HepG2 (cell line): ENCODE results near the gene ECHDC1. TPM values are rescaled to one million over a fixed set of nuclear protein-coding genes. Genes with fewer than 3 reads are reported as not detected.

ENCODE experiments used
- ATAC-seq: fragments of 200-7000 bp; cut with Tn5 transposase; 3 replicates; pipeline ENCODE4 v1.9.1; 2020; ENCODE audit warnings: mild to moderate bottlenecking, moderate library complexity
- BruUV-seq: library from RNA; stranded (reverse); fragments of 400-500 nt; replicated peaks from 2 replicates; lab custom pipeline; 2021; lab: Mats Ljungman, UMichigan
- CTCF ChIA-PET: fragments of 300-600 bp; formaldehyde crosslinking; extraction: SDS; loops from one replicate; lab custom pipeline; 2021; ENCODE audit warnings: low total read pairs, inconsistent platforms, low intra/inter-chr PET ratio; lab: Yijun Ruan, JAX
- POLR2A ChIA-PET: fragments of 350-600 bp; sonication (Branson Sonifier 250); formaldehyde crosslinking; loops from one replicate; lab custom pipeline; 2020; ENCODE audit warnings: antibody characterized with exemption, inconsistent platforms; lab: Yijun Ruan, JAX
- DNase-seq: peaks from one replicate; pipeline ENCODE4 v3.0.0-alpha.2; 2015; ENCODE audit warnings: low spot score
- FAIRE-seq: peaks from 3 replicates; lab custom pipeline; 2011; peaks lifted over from hg19 to GRCh38; lab: Jason Lieb, UNC
- H2AFZ ChIP-seq: one replicate; pipeline ENCODE4 v1.6.1; 2011; ENCODE audit warnings: low read length, inconsistent platforms
- H3K27ac ChIP-seq: fragments of 300-600 bp; 3 replicates; pipeline ENCODE4 v1.8.0; 2011; ENCODE audit warnings: mixed run types, mild to moderate bottlenecking, mixed read lengths, low read length, inconsistent platforms; ENCODE audit not compliant: insufficient read depth; ENCODE audit errors: extremely low read length
- H3K27me3 ChIP-seq, 2 experiments: fragments of 200-600 bp in 1 of 2; 2 replicates in 1 of 2; 3 replicates in 1 of 2; pipeline versions ENCODE4 v1.6.0 to v1.8.0; 2011; ENCODE audit warnings: low read length in 2 of 2, mild to moderate bottlenecking in 2 of 2, moderate library complexity in 2 of 2, inconsistent platforms in 1 of 2; ENCODE audit not compliant: insufficient read depth in 2 of 2, control insufficient read depth in 1 of 2
- H3K36me3 ChIP-seq, 2 experiments: fragments of 200-600 bp in 1 of 2; replicated peaks in 1 of 2; 2 replicates in 1 of 2; 3 replicates in 1 of 2; pipeline versions ENCODE4 v1.5.1 to v1.8.0; 2011; ENCODE audit warnings: low read length in 2 of 2, inconsistent platforms in 1 of 2; ENCODE audit not compliant: insufficient read depth in 2 of 2, control insufficient read depth in 1 of 2
- H3K4me1 ChIP-seq: 2 replicates; pipeline ENCODE4 v1.5.1; 2012; ENCODE audit warnings: low read length, inconsistent platforms; ENCODE audit not compliant: insufficient read depth
- H3K4me2 ChIP-seq: 2 replicates; pipeline ENCODE4 v1.6.0; 2011; ENCODE audit warnings: low read depth, low read length, inconsistent platforms
- H3K4me3 ChIP-seq, 3 experiments: fragments of 200-600 bp in 1 of 3; sonication (generic), shearing (Covaris generic) in 1 of 3; replicated peaks in 1 of 3; 2 replicates each; pipeline ENCODE4 v1.5.1; 2011 to 2016; ENCODE audit warnings: low read length in 3 of 3, inconsistent platforms in 2 of 3, low read depth in 2 of 3, mild to moderate bottlenecking in 2 of 3, control low read depth in 1 of 3, mixed read lengths in 1 of 3; ENCODE audit not compliant: insufficient read depth in 1 of 3
- H3K79me2 ChIP-seq: one replicate; pipeline ENCODE4 v1.6.1; 2011; ENCODE audit warnings: low read length, inconsistent platforms; ENCODE audit not compliant: insufficient read depth
- H3K9ac ChIP-seq: 2 replicates; pipeline ENCODE4 v1.6.0; 2011; ENCODE audit warnings: mild to moderate bottlenecking, low read depth, low read length, inconsistent platforms; ENCODE audit not compliant: insufficient read depth
- H3K9me3 ChIP-seq: 2 replicates; pipeline ENCODE4 v1.5.1; 2012; ENCODE audit warnings: mild to moderate bottlenecking, low read length
- H4K20me1 ChIP-seq: 2 replicates; pipeline ENCODE4 v1.6.0; 2011; ENCODE audit warnings: inconsistent platforms, mild to moderate bottlenecking, low read length, moderate library complexity; ENCODE audit not compliant: insufficient read depth
- GABPB1 ChIP-seq: IDR thresholded peaks from 2 replicates; pipeline ENCODE4 v1.6.1; 2016; ENCODE audit warnings: mild to moderate bottlenecking, missing genetic modification reagents, moderate library complexity, missing compliant biosample characterization
- HES4 ChIP-seq: sonication (generic); formaldehyde crosslinking; IDR thresholded peaks from 2 replicates; pipeline ENCODE4 v1.9.0; 2021; ENCODE audit warnings: mild to moderate bottlenecking, missing genetic modification reagents, borderline replicate concordance
- NRL ChIP-seq: sonication (generic); formaldehyde crosslinking; IDR thresholded peaks from 2 replicates; pipeline ENCODE4 v1.5.0; 2020; ENCODE audit warnings: missing genetic modification reagents, mild to moderate bottlenecking, moderate library complexity, borderline replicate concordance
- TGIF2 ChIP-seq: IDR thresholded peaks from 2 replicates; pipeline ENCODE4 v1.6.1; 2016; ENCODE audit warnings: control low read depth, missing compliant biosample characterization
- ZMAT5 ChIP-seq: sonication (generic); formaldehyde crosslinking; IDR thresholded peaks from 2 replicates; pipeline ENCODE4 v1.5.0; 2020; ENCODE audit warnings: mild to moderate bottlenecking, low read depth, missing genetic modification reagents, borderline replicate concordance
- ZNF318 ChIP-seq: sonication (generic); formaldehyde crosslinking; IDR thresholded peaks from 2 replicates; pipeline ENCODE4 v1.4.0; 2020; ENCODE audit warnings: mild to moderate bottlenecking, missing genetic modification reagents
- ZNF570 ChIP-seq: sonication (generic); formaldehyde crosslinking; IDR thresholded peaks from 2 replicates; pipeline ENCODE4 v1.4.0; 2020; ENCODE audit warnings: mild to moderate bottlenecking, missing genetic modification reagents, borderline replicate concordance
- WGBS: methylation state at CpG from one replicate; pipeline ENCODE4 v1.1.6; 2017; ENCODE audit warnings: low lambda C conversion rate; 5-methylcytosine and 5-hydroxymethylcytosine counted together
- in situ Hi-C: cut with HindIII; loops from 2 replicates; pipeline ENCODE4 v1.10.0; 2017; ENCODE audit warnings: low pct_unique_long_range_greater_than_20kb; ENCODE audit not compliant: extremely low pct_ligation_motif_present
- intact Hi-C: fragments of 100-400 bp; cut with micrococcal nuclease; formaldehyde crosslinking; loops from one replicate; pipeline ENCODE4 v1.10.0; 2022; ENCODE audit not compliant: unreplicated experiment
- polyA plus RNA-seq, 8 experiments: library from polyadenylated mRNA; depleted of rRNA in 3 of 8; stranded (reverse) in 7 of 8; unstranded in 1 of 8; fragments of >200 nt; fragmentation: Illumina TruSeq in 4 of 8; extraction: Trizol in 4 of 8; gene quantifications; 2 replicates each; pipeline versions ENCODE4 v1.2.1 to v1.2.3, GENCODE V29; 2011 to 2016; ENCODE audit warnings: low read depth in 4 of 8, missing spikeins in 1 of 8, mixed read lengths in 1 of 8; ENCODE audit not compliant: insufficient read depth in 1 of 8
- total RNA-seq, 5 experiments: library from RNA; depleted of rRNA; stranded (reverse); fragments of >200 nt; fragmentation: Illumina TruSeq; extraction: Trizol; gene quantifications; 2 replicates each; pipeline ENCODE4 v1.2.3, GENCODE V29; 2016; ENCODE audit warnings: low read depth in 1 of 5
- TF ChIP-seq, protein P1 (sequence below): sonication (generic); formaldehyde crosslinking; IDR thresholded peaks from 2 replicates; pipeline ENCODE4 v1.5.1; 2020; ENCODE audit warnings: missing genetic modification reagents, mild to moderate bottlenecking, borderline replicate concordance

Gene ECHDC1
- total and polyA plus RNA-seq, 2 of the 13 experiments (the other 11 are each of a cell fraction or from before 2014, with no cell fraction given): 32.8 to 98.1 TPM

- H2AFZ ChIP-seq: no peak overlapping the region
- H4K20me1 ChIP-seq: no peaks in the 10 kb centered on the region; the same call in 1 of the 2 replicates
- H3K27me3 ChIP-seq: no peaks in the 10 kb centered on the region
- H3K36me3 ChIP-seq: peaks cover 1 to 13% of the 10 kb centered on the region in 2 experiments; a peak in 3 of 5 replicates
- FAIRE-seq: no peak
- H3K4me1 ChIP-seq: peaks cover 33% of the 10 kb centered on the region
- no TSS peak for BruUV-seq
- H3K4me3 ChIP-seq: no peak overlapping the region
- H3K9ac ChIP-seq: no peak overlapping the region
- no peaks in the 10 kb centered on the region for H3K9me3 ChIP-seq
- in situ Hi-C loops: loop anchor here (10.0 kb wide), 1 partner anchor 124 kb away; no protein-coding TSS in a partner anchor
- no peak for ATAC-seq
- H3K79me2 ChIP-seq: peaks cover 9% of the 10 kb centered on the region
- no peak overlapping the region for H3K4me2 ChIP-seq
- ChIA-PET POLR2A (interaction anchor here (1.9 kb wide), 1 partner anchor 35 kb away, joined by 9 read pairs; the partner anchor contains the start of gene RNF146), CTCF (no interaction called here)
- TF ChIP-seq ZNF570 (CRISPR knock-in tag): no peak
- TF ChIP-seq TGIF2: no peak
- TF ChIP-seq HES4 (CRISPR knock-in tag): no peak
- TF ChIP-seq ZNF318: no peak
- TF ChIP-seq, protein P1, sequence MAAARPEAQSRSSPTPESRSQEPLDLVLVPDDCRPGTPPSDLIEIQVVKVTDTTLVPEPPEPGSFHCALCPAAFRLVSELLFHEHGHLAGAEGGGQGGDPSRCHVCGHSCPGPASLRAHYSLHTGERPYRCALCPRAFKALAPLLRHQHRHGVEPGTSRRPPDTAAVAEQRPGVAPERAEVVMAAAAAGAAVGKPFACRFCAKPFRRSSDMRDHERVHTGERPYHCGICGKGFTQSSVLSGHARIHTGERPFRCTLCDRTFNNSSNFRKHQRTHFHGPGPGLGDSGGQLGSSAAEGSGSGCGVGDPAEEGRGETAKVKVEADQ: no peak
- TF ChIP-seq NRL (CRISPR knock-in tag): no peak
- TF ChIP-seq GABPB1: no peak
- no peak for TF ChIP-seq ZMAT5 (CRISPR knock-in tag)
- no peak for DNase-seq
- H3K27ac ChIP-seq: no peak overlapping the region
- 98% methylated on average over 6 of the region's 6 CpGs for WGBS
- intact Hi-C loops: loop anchor here (5.0 kb wide), 1 partner anchor 246 kb away; no protein-coding TSS in a partner anchor
Observed at GRCh38 chr6:127301199-127301700, 42.2 kb downstream of the ECHDC1 start.
